MCF 10A (cell line): ENCODE data around the gene INTS6L. TPM values are rescaled to one million over a fixed set of nuclear protein-coding genes. Genes with fewer than 3 reads are reported as not detected.

Source experiments
- BruUV-seq: library from RNA; stranded (reverse); fragments of 400-500 nt; replicated peaks from 2 replicates; lab custom pipeline; 2021; lab: Mats Ljungman, UMichigan
- CTCF ChIA-PET: fragments of 300-600 bp; sonication (Branson Sonifier 250); formaldehyde crosslinking; extraction: SDS; loops from one replicate; lab custom pipeline; 2021; ENCODE audit warnings: antibody characterized with exemption, inconsistent platforms; lab: Yijun Ruan, JAX
- POLR2A ChIA-PET: fragments of 300-600, 350-650 bp; sonication (Branson Sonifier 250); formaldehyde crosslinking; extraction: SDS; loops from one replicate; lab custom pipeline; 2020; ENCODE audit warnings: antibody characterized with exemption, inconsistent platforms; lab: Yijun Ruan, JAX
- DNase-seq: peaks from one replicate; pipeline ENCODE4 v3.0.0-alpha.2; 2018; ENCODE audit not compliant: unreplicated experiment
- H3K27ac Mint-ChIP-seq: one replicate; pipeline ENCODE4 v1.8.0; 2022; ENCODE audit warnings: mild to moderate bottlenecking, low read depth, mixed read lengths; ENCODE audit not compliant: unreplicated experiment
- H3K27me3 Mint-ChIP-seq: one replicate; pipeline ENCODE4 v1.8.0; 2022; ENCODE audit warnings: mixed read lengths; ENCODE audit not compliant: insufficient read depth, unreplicated experiment
- H3K36me3 Mint-ChIP-seq: one replicate; pipeline ENCODE4 v1.8.0; 2022; ENCODE audit warnings: mild to moderate bottlenecking, moderate library complexity, mixed read lengths; ENCODE audit not compliant: insufficient read depth, unreplicated experiment
- H3K4me1 Mint-ChIP-seq: one replicate; pipeline ENCODE4 v1.8.0; 2022; ENCODE audit warnings: mixed read lengths; ENCODE audit not compliant: insufficient read depth, unreplicated experiment
- H3K4me3 Mint-ChIP-seq: one replicate; pipeline ENCODE4 v1.8.0; 2022; ENCODE audit warnings: mild to moderate bottlenecking, moderate library complexity, mixed read lengths; ENCODE audit not compliant: unreplicated experiment
- H3K9me3 Mint-ChIP-seq: one replicate; pipeline ENCODE4 v1.8.0; 2022; ENCODE audit warnings: mixed read lengths; ENCODE audit not compliant: unreplicated experiment
- CTCF ChIP-seq: fragments of 200-600 bp; IDR thresholded peaks from one replicate; pipeline ENCODE4 v1.8.0; 2022; ENCODE audit warnings: antibody characterized with exemption, mild to moderate bottlenecking; ENCODE audit not compliant: unreplicated experiment
- intact Hi-C: fragments of 100-400 bp; cut with micrococcal nuclease; formaldehyde crosslinking; loops from 2 replicates; pipeline ENCODE4 v1.14.1; 2022
- total RNA-seq: library from RNA; stranded (reverse); gene quantifications from 2 replicates; pipeline ENCODE4 v1.2.3, GENCODE V29; 2022

INTS6L gene
- total RNA-seq, 1 experiment from 2014 or later: 6.9 TPM

GRCh38 chrX:135490979-135491514, 29.4 kb upstream of the INTS6L start:
- ChIA-PET POLR2A (interaction anchor here (0.7 kb wide), 1 partner anchor 94 kb away, joined by 3 read pairs; no protein-coding TSS in a partner anchor), CTCF (no interaction called here)
- intact Hi-C loops: no loop called here
- H3K9me3 Mint-ChIP-seq: no peaks in the 10 kb centered on the region
- no peak overlapping the region for H3K4me3 Mint-ChIP-seq
- TF ChIP-seq CTCF: no peak
- no peaks in the 10 kb centered on the region for H3K4me1 Mint-ChIP-seq
- no TSS peak for BruUV-seq
- no peak for DNase-seq
- no peaks in the 10 kb centered on the region for H3K36me3 Mint-ChIP-seq
- H3K27ac Mint-ChIP-seq: no peak overlapping the region
- H3K27me3 Mint-ChIP-seq: peaks cover 26% of the 10 kb centered on the region

- Mint-ChIP-seq H3K9me3 (no peaks in the 10 kb centered on the region), H3K36me3 (no peaks in the 10 kb centered on the region), H3K27me3 (peaks cover 48% of the 10 kb centered on the region), H3K4me3 (no peak overlapping the region), H3K27ac (no peak overlapping the region), H3K4me1 (no peaks in the 10 kb centered on the region)
- DNase-seq: no peak
- POLR2A ChIA-PET: no interaction called here
- intact Hi-C loops: no loop called here
- TF ChIP-seq CTCF: no peak
- CTCF ChIA-PET: no interaction called here
- BruUV-seq: no TSS peak
These were observed 26.0 kb upstream of the INTS6L start for GRCh38 chrX:135494453-135494852.

- Mint-ChIP-seq H3K27me3 (peaks cover 60% of the 10 kb centered on the region), H3K4me3 (no peak overlapping the region), H3K9me3 (no peaks in the 10 kb centered on the region), H3K27ac (no peak overlapping the region), H3K36me3 (no peaks in the 10 kb centered on the region), H3K4me1 (no peaks in the 10 kb centered on the region)
- CTCF ChIA-PET: interaction anchor here (0.6 kb wide), 1 partner anchor 113 kb away, joined by 3 read pairs; no protein-coding TSS in a partner anchor
- no peak for DNase-seq
- TF ChIP-seq CTCF: no peak
- intact Hi-C loops: no loop called here
- no TSS peak for BruUV-seq
- POLR2A ChIA-PET: interaction anchor here (1.3 kb wide), 1 partner anchor 24 kb away, joined by 3 read pairs; no protein-coding TSS in a partner anchor
These were observed 22.7 kb upstream of the INTS6L start for GRCh38 chrX:135497736-135498135.

- CTCF ChIA-PET: interaction anchor here (0.6 to 0.7 kb wide), 2 partner anchors 112 to 113 kb away, joined by 3 read pairs; no protein-coding TSS in a partner anchor
- BruUV-seq: no TSS peak
- POLR2A ChIA-PET: interaction anchor here (1.3 kb wide), 1 partner anchor 24 kb away, joined by 3 read pairs; no protein-coding TSS in a partner anchor
- no peaks in the 10 kb centered on the region for H3K4me1 Mint-ChIP-seq
- no peak overlapping the region for H3K27ac Mint-ChIP-seq
- no peak overlapping the region for H3K4me3 Mint-ChIP-seq
- peaks cover 60% of the 10 kb centered on the region for H3K27me3 Mint-ChIP-seq
- intact Hi-C loops: no loop called here
- no peak for DNase-seq
- H3K9me3 Mint-ChIP-seq: no peaks in the 10 kb centered on the region
- no peaks in the 10 kb centered on the region for H3K36me3 Mint-ChIP-seq
- no peak for TF ChIP-seq CTCF
These were observed 22.2 kb upstream of the INTS6L start for GRCh38 chrX:135498236-135498635.
